ENCODE data around the gene SIPA1L3.
"Not testable (repeated sequence)": the region's sequence is repeated elsewhere in the genome, so short reads cannot be mapped to it uniquely, and the experiment has no call there.

Gene SIPA1L3

GRCh38 chr19:38046254-38047048, 139.4 kb downstream of the SIPA1L3 start:
- ATAC-seq = peak in 1 of 2 donors; percentile 5

DNA sequence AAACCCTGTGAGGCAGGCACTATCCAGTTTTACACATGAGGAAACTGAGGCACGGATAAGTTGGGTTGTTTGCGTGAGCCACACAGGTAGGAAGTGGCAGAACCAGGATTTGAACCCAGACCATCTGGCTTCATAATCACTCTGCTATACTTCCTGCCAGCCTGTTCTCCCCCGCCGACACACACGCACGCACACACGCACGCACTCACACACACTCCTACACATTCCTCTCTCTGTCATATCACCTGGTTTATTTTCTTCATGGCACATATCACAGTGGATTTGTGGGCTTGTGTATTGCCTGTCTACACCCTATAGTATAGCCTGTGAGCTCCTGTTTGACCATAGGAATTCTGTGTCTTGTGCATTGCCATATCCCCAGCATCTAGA, 140.0 kb downstream of the SIPA1L3 start:
- no peak for ATAC-seq

- no peak for ATAC-seq
These were observed 140.6 kb downstream of the SIPA1L3 start for GRCh38 chr19:38047641-38048040.

DNA sequence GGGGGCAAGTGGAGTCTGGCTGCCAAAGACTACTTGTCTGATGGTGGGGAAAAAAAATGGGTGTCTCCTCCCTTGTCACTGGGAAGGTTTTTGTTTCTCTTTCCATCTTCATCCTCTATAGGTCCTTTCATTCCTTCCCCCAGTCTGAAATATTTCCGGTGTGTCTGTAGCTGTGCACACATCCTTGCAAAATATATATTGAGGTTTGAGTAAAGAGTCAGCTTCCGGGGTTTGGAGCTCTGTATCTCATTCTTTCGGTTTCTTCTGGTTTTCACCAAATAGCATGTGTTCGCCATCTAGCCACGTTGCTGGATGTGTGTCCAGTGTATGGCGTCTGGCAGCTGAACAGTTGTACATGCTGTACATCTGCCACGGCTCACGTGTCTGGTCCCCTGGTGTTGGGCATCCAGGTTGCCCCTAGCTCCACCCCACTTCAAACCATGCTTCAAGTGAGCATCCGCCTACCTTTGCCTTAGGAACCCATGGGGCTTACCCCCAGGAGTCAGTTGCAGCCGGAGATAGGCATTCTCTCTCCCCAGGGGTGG, 142.2 kb downstream of the SIPA1L3 start:
- ATAC-seq = peak; percentile 94 to 95

DNA sequence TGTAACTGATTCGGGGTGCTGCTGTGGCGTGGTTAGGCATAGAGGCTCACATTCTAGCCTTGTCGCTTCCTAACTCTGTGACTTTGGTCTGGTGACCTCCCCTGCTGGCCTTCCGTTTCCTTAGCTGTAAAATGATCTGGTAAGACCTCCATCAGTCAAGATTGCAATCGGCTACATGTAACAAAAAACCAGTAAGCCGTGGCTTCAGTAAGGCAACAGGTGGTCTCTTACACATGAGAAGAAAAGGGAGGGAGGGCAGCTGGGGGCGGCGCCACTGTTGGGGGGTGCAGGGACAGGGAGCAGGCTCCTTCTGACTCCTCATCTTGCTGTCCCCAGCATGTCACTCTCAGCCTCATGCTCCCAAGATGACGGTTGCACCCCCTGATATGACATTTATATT, 148.0 kb downstream of the SIPA1L3 start:
- ATAC-seq = no peak

DNA sequence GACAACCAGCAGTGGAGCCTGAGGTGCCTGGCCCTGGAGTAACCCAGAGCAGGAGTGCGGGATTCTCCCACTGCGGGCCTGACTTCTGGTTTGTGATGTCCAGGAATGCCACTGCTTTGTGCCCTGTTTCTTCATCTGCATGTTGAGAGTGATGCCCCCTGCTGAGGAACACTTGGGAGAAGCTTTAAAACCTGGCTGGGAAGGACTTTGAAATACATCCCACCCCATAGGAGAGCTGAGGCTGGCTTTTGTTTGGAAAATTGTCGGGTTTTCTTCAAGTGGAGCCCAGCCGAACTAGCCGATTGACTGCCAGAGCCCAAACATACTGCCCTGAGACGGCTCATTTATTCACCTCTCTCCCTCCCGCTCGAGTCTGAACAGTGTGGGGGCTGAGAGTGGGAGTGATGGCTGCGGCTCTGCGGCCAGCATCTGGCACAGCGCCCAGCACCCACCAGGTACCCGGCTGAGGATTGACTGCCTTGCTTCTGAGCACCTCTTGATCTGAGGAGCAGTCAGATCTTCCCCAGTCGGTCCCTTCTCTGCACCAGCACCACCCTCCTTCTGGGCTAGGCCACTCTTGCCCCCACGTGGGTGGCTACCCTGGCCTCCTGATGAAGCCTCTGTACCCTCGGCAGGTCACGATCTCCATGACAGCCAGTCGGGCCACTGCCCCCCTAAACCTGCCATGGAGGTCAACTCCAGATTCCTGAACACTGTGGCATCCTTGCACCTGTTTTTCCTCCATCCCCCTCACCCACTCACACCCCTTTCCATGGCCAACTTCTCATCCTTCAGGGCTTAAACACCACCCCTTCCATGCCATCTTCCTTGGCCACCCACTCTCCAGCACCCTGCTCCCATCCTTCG, 148.9 kb downstream of the SIPA1L3 start:
- ATAC-seq = no peak

GRCh38 chr19:38056646-38057045, 149.6 kb downstream of the SIPA1L3 start:
- no peak for ATAC-seq

DNA sequence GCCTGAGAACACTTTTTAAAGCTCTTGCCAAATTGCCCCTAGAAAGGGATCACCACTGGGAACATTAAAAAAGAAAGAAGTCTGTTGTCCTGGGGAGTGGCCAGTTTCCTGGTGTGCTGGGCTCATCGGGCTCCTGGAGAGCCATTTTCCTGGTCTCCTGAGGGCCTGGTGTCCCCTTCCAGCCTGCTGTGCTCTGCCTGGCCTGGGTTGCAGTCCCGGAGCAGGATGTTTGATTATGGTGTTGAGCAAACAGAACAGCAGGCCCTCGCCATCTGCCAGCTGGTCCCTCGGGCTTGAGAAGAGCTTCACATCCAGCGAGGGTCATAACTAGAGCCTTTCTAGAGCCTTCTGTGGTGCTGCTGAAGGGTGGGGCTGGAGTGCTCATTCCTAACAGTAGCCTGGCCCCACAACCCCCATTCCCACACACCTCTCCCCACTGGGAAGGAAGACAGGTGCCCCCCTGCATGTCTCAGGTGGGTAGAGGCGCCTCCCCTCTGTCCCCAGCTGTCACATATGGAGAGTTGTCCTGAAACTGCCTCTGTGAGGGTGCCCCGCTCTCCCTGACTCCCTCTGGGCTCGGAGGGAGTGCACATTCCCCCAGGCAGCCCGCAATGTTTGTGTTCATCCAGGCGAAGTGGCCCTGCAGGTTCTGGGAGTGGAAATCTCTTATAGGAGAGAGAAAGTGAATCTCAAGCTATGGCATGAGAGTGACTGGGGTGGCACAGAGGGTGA, 151.1 kb downstream of the SIPA1L3 start:
- no peak for ATAC-seq

GRCh38 chr19:38059897-38060296, 152.9 kb downstream of the SIPA1L3 start:
- ATAC-seq = peak; percentile 77 to 83

- ATAC-seq = no peak
These were observed 153.3 kb downstream of the SIPA1L3 start for GRCh38 chr19:38060331-38060730.

DNA sequence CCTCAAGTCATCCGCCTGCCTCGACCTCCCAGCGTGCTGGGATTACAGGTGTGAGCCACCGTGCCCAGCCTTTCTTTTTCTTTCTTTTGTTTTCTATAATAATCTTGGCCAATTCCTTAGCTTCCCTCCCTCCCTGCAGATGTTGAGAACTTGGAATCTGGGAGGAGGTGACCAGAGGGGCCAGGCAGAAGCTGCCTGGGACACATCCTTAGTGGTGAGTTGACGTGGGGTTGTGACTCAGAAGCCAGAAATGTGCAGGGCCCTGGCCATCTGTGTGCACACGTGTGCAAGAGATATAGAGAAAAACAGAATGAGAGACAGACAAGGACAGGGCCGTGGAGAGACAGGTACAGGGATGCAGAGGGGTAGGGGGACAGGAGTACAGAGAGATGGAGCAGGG, 154.3 kb downstream of the SIPA1L3 start:
- ATAC-seq = no peak

DNA sequence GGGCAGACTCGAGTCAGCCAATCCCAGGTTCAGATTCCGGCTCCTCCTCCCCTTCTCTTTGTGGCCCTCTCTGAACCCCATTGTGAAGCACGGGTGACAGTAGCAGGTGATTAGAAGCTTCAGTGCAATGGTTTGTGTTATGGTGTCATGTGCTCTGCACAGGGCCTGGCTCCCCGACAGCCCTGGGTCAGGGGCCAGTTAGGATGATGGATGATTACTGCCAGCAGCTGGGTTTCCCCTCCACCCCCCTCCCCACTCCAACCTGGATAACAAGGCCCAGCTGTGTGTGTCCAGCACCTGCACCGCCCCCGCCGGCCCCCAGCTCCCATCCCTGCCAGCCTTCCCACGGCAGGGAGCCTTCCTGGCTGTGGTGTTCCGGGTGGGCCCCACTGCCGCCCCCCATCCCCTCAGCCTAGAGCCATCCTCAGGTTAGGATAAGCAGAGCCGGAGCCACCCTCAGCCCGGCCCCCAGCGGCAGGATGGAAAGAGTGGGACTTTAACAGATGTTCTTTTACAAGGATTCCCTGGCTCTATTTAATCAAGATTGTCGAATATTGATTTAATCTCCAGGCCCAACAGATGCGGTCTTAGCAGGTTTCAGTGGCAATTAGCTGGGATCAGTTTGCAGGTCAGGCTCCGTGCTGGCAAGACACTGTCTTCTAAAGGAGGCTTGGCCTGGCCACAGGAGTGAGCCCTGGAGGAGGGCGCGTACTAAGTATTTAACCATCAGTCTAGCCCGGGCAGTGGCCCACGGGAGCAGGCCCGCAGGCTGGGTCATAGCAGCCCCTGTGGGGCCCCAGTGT, 156.2 kb downstream of the SIPA1L3 start:
- ATAC-seq = no peak

DNA sequence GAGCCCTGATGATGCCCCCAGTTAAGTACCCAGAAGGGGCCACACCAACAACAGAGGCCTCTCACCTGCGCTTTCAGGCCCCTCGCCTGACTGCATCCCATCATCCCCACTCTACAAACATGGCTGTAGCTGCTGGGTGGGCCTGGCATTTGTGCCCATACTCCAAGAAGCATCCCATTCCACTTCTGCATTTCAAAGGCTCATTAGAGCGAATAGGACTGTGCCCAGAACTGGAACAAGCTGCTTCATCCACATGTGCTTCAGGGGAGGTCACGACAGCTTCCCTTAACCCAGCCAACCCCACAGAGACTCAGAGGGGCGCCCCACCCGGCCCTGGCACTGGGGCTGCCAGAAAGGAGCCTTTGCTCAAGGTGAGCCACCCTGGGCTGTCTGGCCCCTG, 156.9 kb downstream of the SIPA1L3 start:
- ATAC-seq = no peak

DNA sequence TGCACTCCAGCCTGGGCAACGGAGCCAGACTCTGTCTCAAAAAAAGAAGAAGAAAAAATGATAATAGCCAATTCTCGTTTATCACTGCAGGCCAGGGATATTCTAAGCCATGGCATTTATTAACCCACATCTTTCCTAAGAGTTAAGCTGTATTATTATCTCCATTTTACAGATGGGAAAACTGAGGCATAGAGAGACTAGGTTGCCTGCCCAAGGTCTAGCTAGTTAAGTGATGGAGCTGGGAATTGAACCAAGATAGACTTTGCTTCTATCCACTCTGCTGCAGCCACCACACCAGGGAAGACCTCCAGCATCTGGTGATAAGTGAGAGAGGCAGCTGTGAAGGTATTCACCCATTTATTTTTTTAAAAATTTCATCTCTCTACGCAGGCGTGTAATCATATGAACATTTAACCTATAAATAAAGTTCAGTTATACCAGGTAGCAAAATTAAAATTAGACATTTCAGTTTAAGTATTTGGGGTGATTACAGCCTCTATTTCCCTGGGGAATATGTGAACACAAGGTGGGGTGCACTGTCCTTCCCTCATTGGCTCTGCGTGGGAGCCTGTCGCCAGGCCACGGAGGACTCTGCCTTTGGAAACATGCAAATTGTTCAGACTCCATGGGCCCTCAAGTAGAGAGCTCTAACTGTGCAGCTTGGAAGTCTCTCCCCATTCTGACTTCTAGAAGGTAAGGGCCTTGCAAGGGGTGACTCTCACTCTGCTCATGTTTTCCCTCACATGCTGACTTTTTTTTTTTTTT, 157.8 kb downstream of the SIPA1L3 start:
- ATAC-seq = no peak

DNA sequence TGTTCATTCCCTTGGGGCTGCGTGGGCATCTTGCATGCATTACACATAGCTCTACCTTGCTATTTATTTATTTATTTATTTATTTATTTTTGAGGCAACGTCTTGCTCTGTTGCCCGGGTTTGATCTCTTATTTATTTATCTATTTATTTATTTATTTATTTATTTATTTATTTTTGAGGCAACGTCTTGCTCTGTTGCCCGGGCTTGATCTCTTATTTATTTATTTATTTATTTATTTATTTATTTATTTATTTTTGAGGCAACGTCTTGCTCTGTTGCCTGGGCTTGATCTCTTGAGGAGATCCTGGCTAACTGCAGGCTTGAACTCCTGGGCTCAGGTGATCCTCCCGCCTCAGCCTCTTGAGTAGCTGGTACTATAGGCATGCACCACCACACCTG, 158.8 kb downstream of the SIPA1L3 start:
- ATAC-seq = not testable (repeated sequence)

- no peak for ATAC-seq
These were observed 161.8 kb downstream of the SIPA1L3 start for GRCh38 chr19:38068826-38069225.

DNA sequence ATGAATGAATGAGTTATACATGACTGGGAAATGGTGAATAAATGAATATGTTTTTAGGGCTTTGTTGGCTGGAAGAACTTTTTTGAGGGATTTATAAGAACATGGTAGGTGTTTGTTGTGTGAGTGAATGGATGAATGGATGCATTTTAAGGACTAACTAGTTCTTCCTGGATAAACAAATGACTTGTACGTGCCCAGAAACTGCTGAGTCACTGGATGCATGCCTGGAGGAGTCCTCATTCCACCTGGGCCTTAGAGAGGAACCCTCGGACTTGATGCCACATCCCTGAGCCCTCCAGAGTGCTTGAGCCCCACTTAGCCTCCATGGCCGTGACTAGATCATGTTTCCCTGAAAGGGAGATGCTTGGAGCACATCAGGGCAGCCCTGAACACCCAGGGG, 163.6 kb downstream of the SIPA1L3 start:
- no peak for ATAC-seq

- ATAC-seq = not testable (repeated sequence)
These were observed 164.0 kb downstream of the SIPA1L3 start for GRCh38 chr19:38071054-38071453.

- no peak for ATAC-seq
These were observed 164.6 kb downstream of the SIPA1L3 start for GRCh38 chr19:38071647-38072046.

- ATAC-seq = no peak
These were observed 166.1 kb downstream of the SIPA1L3 start for GRCh38 chr19:38072776-38073750.

Measured in activated CD4-positive, CD25-positive, alpha-beta regulatory T cell treated with anti-CD3 and anti-CD28 coated beads, Interleukin-2, amount 50 U/mL, for 24 hours (primary cell).